MM.1S (cell line): ENCODE measurements around the gene TFDP1.

Experiments used
- DNase-seq: peaks from one replicate; pipeline ENCODE4 v3.0.0-alpha.2; 2015
- H2AFZ ChIP-seq: fragments of 300-600 bp; sonication (generic); 2 replicates; pipeline ENCODE4 v1.6.0; 2016; ENCODE audit warnings: antibody characterized with exemption, low read length
- H3F3A ChIP-seq: fragments of 300-600 bp; sonication (generic); 2 replicates; pipeline ENCODE4 v1.6.1; 2016; ENCODE audit warnings: mild to moderate bottlenecking, antibody characterized with exemption, low read length, moderate library complexity, mixed read lengths; ENCODE audit not compliant: insufficient read depth
- H3K27ac ChIP-seq: fragments of 300-600 bp; sonication (generic); 2 replicates; pipeline ENCODE4 v1.5.1; 2016; ENCODE audit warnings: mild to moderate bottlenecking, low read length
- H3K27me3 ChIP-seq: fragments of 300-600 bp; sonication (generic); replicated peaks from 2 replicates; pipeline ENCODE4 v1.6.0; 2016; ENCODE audit warnings: low read length; ENCODE audit not compliant: insufficient read depth
- H3K36me3 ChIP-seq: fragments of 300-600 bp; sonication (generic); replicated peaks from 2 replicates; pipeline ENCODE4 v1.6.1; 2016; ENCODE audit warnings: mild to moderate bottlenecking, low read length, mixed read lengths; ENCODE audit not compliant: insufficient read depth
- H3K4me1 ChIP-seq: fragments of 300-600 bp; sonication (generic); 2 replicates; pipeline ENCODE4 v1.6.1; 2016; ENCODE audit warnings: low read length, mixed read lengths
- H3K4me2 ChIP-seq: fragments of 300-600 bp; sonication (generic); 2 replicates; pipeline ENCODE4 v1.6.0; 2016; ENCODE audit warnings: low read depth, low read length
- H3K4me3 ChIP-seq: fragments of 300-600 bp; sonication (generic); 2 replicates; pipeline ENCODE4 v1.5.1; 2016; ENCODE audit warnings: low read length, mixed read lengths
- H3K79me2 ChIP-seq: fragments of 300-600 bp; sonication (generic); 2 replicates; pipeline ENCODE4 v1.6.1; 2016; ENCODE audit warnings: mixed run types, low read length, mixed read lengths
- H3K9ac ChIP-seq: fragments of 300-600 bp; sonication (generic); 2 replicates; pipeline ENCODE4 v1.6.1; 2016; ENCODE audit warnings: low read length, mixed read lengths
- H3K9me2 ChIP-seq: fragments of 300-600 bp; sonication (generic); replicated peaks from 2 replicates; pipeline ENCODE4 v1.6.1; 2016; ENCODE audit warnings: mild to moderate bottlenecking, low read length, mixed read lengths; ENCODE audit not compliant: insufficient read depth
- H3K9me3 ChIP-seq: fragments of 300-600 bp; sonication (generic); replicated peaks from 2 replicates; pipeline ENCODE4 v1.6.1; 2016; ENCODE audit warnings: mild to moderate bottlenecking, low read length, mixed read lengths; ENCODE audit not compliant: insufficient read depth
- H4K20me1 ChIP-seq: fragments of 300-600 bp; sonication (generic); 2 replicates; pipeline ENCODE4 v1.6.1; 2016; ENCODE audit warnings: mild to moderate bottlenecking, low read length, moderate library complexity, mixed read lengths; ENCODE audit not compliant: insufficient read depth
- EZH2 ChIP-seq: fragments of 300-600 bp; sonication (generic); optimal IDR thresholded peaks from 2 replicates; pipeline ENCODE3; 2017; ENCODE audit warnings: low read depth, mild to moderate bottlenecking, antibody characterized with exemption, low read length, mixed read lengths
- EZH2phosphoT487 ChIP-seq: fragments of 300-600 bp; sonication (generic); IDR thresholded peaks from 2 replicates; pipeline ENCODE4 v1.6.1; 2018; ENCODE audit warnings: antibody characterized with exemption, low read length
- TF ChIP-seq, protein P1 (sequence below): fragments of 300-600 bp; sonication (generic); IDR thresholded peaks from 2 replicates; pipeline ENCODE4 v1.5.1; 2016; ENCODE audit warnings: antibody characterized with exemption, low read length, mixed read lengths

The TFDP1 gene

GRCh38 chr13:113537205-113537604, 47.3 kb upstream of the TFDP1 start:
- Histone ChIP-seq H3K9ac (no peak overlapping the region), H3K4me3 (no peak overlapping the region), H3K9me2 (no peaks in the 10 kb centered on the region), H3F3A (no peaks in the 10 kb centered on the region), H4K20me1 (no peaks in the 10 kb centered on the region), H3K36me3 (no peaks in the 10 kb centered on the region), H3K27ac (no peak overlapping the region), H3K79me2 (no peaks in the 10 kb centered on the region), H3K27me3 (no peaks in the 10 kb centered on the region), H2AFZ (no peak overlapping the region), H3K9me3 (no peaks in the 10 kb centered on the region), H3K4me1 (no peaks in the 10 kb centered on the region), H3K4me2 (no peak overlapping the region)
- TF ChIP-seq EZH2phosphoT487 (no peak), EZH2 (no peak)
- TF ChIP-seq, protein P1, sequence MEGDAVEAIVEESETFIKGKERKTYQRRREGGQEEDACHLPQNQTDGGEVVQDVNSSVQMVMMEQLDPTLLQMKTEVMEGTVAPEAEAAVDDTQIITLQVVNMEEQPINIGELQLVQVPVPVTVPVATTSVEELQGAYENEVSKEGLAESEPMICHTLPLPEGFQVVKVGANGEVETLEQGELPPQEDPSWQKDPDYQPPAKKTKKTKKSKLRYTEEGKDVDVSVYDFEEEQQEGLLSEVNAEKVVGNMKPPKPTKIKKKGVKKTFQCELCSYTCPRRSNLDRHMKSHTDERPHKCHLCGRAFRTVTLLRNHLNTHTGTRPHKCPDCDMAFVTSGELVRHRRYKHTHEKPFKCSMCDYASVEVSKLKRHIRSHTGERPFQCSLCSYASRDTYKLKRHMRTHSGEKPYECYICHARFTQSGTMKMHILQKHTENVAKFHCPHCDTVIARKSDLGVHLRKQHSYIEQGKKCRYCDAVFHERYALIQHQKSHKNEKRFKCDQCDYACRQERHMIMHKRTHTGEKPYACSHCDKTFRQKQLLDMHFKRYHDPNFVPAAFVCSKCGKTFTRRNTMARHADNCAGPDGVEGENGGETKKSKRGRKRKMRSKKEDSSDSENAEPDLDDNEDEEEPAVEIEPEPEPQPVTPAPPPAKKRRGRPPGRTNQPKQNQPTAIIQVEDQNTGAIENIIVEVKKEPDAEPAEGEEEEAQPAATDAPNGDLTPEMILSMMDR, result no peak
- DNase-seq, result no peak

DNA sequence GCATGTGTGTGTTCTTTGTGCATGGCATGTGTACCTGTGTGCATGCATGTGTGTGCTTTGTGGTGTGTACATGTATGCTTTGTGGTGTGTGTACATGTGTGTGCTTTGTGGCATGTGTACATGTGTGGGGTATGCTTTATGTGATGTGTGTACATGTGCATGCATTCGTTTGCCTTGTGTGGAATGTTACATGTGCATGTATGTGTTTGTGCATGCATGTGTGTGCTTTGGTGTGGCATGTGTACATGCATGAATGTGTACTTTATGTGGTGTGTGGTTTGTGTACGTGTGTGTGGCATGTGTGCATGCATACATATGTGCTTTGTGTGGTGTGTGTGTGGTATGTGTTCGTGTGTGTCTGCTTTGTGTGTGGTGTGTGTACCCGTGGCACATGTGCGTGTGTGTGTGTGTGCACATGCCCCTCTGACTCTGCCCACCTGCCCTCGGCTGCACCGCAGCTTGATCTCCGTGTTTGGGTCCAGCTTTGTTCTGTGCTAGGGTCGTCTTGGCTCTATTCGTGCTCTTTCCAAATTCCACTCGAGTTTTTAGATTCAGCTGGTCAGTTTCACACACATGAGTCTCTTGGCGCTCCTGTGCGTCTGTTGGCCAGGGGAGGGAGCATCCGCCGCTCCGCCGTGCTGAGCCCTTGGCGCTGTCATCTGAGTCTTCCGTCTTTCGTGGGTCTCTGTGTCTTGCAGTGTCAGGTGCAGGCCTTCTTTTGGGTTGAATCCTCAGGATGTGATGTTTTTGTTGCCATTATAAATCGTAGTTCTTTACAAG, 46.5 kb upstream of the TFDP1 start:
- Histone ChIP-seq H3K9me3 (no peaks in the 10 kb centered on the region), H3K27ac (no peak overlapping the region)

GRCh38 chr13:113538689-113539058, 45.9 kb upstream of the TFDP1 start:
- no peaks in the 10 kb centered on the region for H3K9me3 ChIP-seq
- no peak overlapping the region for H2AFZ ChIP-seq
- H3K27me3 ChIP-seq, result no peaks in the 10 kb centered on the region
- H3F3A ChIP-seq, result no peaks in the 10 kb centered on the region
- H3K4me1 ChIP-seq, result no peaks in the 10 kb centered on the region
- H3K27ac ChIP-seq, result no peak overlapping the region
- TF ChIP-seq EZH2phosphoT487, result no peak
- TF ChIP-seq, protein P1, result no peak
- TF ChIP-seq EZH2, result no peak
- DNase-seq, result no peak
- no peaks in the 10 kb centered on the region for H4K20me1 ChIP-seq
- no peaks in the 10 kb centered on the region for H3K79me2 ChIP-seq
- H3K4me2 ChIP-seq, result no peak overlapping the region
- no peaks in the 10 kb centered on the region for H3K36me3 ChIP-seq
- no peaks in the 10 kb centered on the region for H3K9me2 ChIP-seq
- H3K9ac ChIP-seq, result no peak overlapping the region
- H3K4me3 ChIP-seq, result no peak overlapping the region

More for the DNA sequence above, 46.5 kb upstream of the TFDP1 start:
- H3K4me1 ChIP-seq, result no peaks in the 10 kb centered on the region
- H3K4me2 ChIP-seq, result no peak overlapping the region
- H2AFZ ChIP-seq, result no peak overlapping the region
- H3F3A ChIP-seq, result no peaks in the 10 kb centered on the region
- DNase-seq, result no peak
- no peaks in the 10 kb centered on the region for H3K9me2 ChIP-seq
- H3K27me3 ChIP-seq, result no peaks in the 10 kb centered on the region
- TF ChIP-seq, protein P1, result no peak
- TF ChIP-seq EZH2 (no peak), EZH2phosphoT487 (no peak)
- no peaks in the 10 kb centered on the region for H3K79me2 ChIP-seq
- no peaks in the 10 kb centered on the region for H4K20me1 ChIP-seq
- H3K4me3 ChIP-seq, result no peak overlapping the region
- H3K9ac ChIP-seq, result no peak overlapping the region
- H3K36me3 ChIP-seq, result no peaks in the 10 kb centered on the region
